ENCODE measurements around the gene AP5M1. TPM values are rescaled to one million over a fixed set of nuclear protein-coding genes. Genes with fewer than 3 reads are reported as not detected.
"Not testable (repeated sequence)": the region's sequence is repeated elsewhere in the genome, so short reads cannot be mapped to it uniquely, and the experiment has no call there.

The AP5M1 gene
- total RNA-seq, result 10 to 100 TPM; 37.5 to 44.9 TPM

DNA sequence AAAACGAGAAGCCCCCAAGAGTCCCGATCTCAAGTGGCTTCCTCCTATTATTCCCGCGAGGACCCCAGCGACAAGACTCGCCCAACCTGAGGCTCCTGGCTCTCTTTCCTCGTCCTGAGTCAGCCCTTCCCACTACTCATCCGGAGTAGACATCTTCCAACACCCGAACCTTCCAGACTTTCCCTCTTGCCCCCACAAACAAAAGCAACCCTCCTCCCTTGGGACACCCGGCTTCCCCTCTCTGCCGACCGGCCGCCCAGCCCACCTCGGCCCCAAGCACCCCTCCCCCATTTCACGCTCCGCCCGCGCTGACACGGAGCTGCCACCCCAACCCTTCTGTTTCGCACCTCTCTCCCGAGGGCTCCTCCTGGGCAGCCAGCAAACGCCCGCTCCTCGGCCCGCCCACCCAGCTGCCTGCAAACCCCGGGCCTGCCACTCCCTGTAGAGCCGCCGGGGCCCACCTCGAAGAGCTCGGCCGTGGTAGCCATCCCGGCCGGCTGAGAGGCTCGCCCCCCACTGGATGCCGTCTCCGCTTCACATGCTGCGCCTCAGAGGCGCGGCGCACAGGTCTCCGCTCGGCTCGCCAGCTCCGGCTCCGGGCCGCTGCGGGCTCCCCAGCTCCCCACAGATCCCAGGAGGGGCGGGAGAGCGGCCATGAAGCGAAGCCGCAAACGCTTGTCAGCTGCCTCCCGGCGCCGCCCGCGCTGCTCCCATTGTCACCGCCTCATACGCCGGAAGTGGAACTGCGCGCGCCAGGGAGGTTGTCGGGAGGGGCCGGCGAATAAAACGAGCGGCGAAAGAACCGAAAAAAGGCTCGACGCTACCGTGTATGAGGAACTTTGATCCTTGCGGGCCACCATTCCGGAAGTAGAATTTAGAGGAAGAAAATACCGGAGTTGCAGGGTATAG lies at the start of gene AP5M1, which contains the start of gene EXOC5:
Gene AP5M1 (plus strand): TSS at position 811 of the 909 bp plus-strand sequence. CDS start 344 bp downstream, outside the sequence.
Gene EXOC5 (minus strand): TSS at position 745 of the 909 bp plus-strand sequence. CDS start 257 bp downstream, at position 488.
- Mint-ChIP-seq H3K4me1 (ENCODE audit: low read depth) (peaks cover 64% of the 10 kb centered on the region), H3K36me3 (ENCODE audit: insufficient read depth in 2 of 2) (peaks cover 3 to 4% of the 10 kb centered on the region in 2 donors), H3K27ac (peak within 1 kb of the TSS; percentile 99), H3K27me3 (ENCODE audit: low read depth) (no peaks in the 10 kb centered on the region), H3K4me3 (peak within 1 kb of the TSS; percentile 96 to 99), H3K9me3 (no peaks in the 10 kb centered on the region)
- ATAC-seq (replicated peaks in 1 of 2), result peak; percentile 91
- DNase-seq, result peak; percentile 92 to 94

DNA sequence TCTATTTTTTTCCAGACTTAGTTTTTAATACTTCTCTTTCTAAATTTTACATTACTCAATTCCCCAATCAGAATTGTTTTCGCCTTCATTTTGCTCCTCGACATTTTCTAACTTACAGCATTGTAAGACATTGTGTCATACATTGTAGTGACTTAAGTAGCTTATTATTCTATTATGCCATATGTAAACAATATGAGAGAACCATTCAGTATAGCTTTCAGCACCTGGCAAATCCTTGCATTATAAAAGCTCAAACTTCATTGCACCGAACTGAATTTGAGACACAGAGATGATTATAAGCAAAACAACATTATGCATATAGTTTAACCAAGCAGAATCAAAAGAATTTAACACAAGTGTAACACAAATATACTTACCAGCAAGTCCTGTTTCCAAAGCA lies 46.8 kb upstream of the AP5M1 start:
- Mint-ChIP-seq H3K36me3 (ENCODE audit: insufficient read depth in 2 of 2) (peaks cover 7% of the 10 kb centered on the region in 2 donors), H3K4me3 (no peak overlapping the region), H3K27me3 (ENCODE audit: low read depth) (no peaks in the 10 kb centered on the region), H3K4me1 (ENCODE audit: low read depth) (no peaks in the 10 kb centered on the region), H3K27ac (no peak overlapping the region), H3K9me3 (no peaks in the 10 kb centered on the region)
- DNase-seq, result no peak
- no peak for ATAC-seq (replicated peaks in 1 of 2)

- Mint-ChIP-seq H3K4me3 (no peak overlapping the region), H3K36me3 (ENCODE audit: insufficient read depth in 2 of 2) (peaks cover 17 to 29% of the 10 kb centered on the region in 2 donors), H3K9me3 (peaks cover 0 to 3% of the 10 kb centered on the region in 2 donors), H3K27me3 (ENCODE audit: low read depth) (no peaks in the 10 kb centered on the region), H3K27ac (no peak overlapping the region), H3K4me1 (ENCODE audit: low read depth) (peaks cover 6% of the 10 kb centered on the region)
- no peak for DNase-seq
- peak in 1 of 2 donors; percentile 33 for ATAC-seq (replicated peaks in 1 of 2)
These were observed 41.7 kb upstream of the AP5M1 start for GRCh38 chr14:57227083-57227482.

GRCh38 chr14:57228320-57228719 lies 40.5 kb upstream of the AP5M1 start:
- H3K4me3 Mint-ChIP-seq; H3K27ac Mint-ChIP-seq; H3K27me3 Mint-ChIP-seq (ENCODE audit: low read depth); ATAC-seq (replicated peaks in 1 of 2); H3K4me1 Mint-ChIP-seq (ENCODE audit: low read depth); H3K9me3 Mint-ChIP-seq; DNase-seq: not testable (repeated sequence)
- H3K36me3 Mint-ChIP-seq (ENCODE audit: insufficient read depth in 2 of 2), result peaks cover 16 to 29% of the 10 kb centered on the region in 2 donors

DNA sequence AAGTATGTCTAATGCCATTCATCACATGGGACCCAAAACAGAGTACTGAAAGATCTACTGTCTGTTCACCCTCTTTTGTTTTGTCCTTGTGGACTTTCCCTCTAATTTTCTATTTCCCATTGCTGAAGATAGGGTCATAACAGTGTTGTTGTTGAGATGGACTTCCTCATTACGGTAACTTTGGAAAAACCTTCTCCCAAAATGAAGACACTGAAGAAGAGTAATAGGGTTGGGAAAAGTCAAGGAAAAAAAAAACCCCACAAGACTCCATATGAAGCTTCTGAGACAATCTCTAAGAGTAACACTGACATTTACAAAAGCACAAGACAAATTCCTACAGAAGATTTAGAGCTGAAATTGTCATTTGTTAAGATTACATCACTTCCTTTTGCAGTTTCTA lies 36.8 kb upstream of the AP5M1 start:
- Mint-ChIP-seq H3K27ac (no peak overlapping the region), H3K9me3 (peaks cover 0 to 3% of the 10 kb centered on the region in 2 donors), H3K4me1 (ENCODE audit: low read depth) (peaks cover 6% of the 10 kb centered on the region), H3K4me3 (no peak overlapping the region), H3K36me3 (ENCODE audit: insufficient read depth in 2 of 2) (peaks cover 13 to 28% of the 10 kb centered on the region in 2 donors), H3K27me3 (ENCODE audit: low read depth) (no peaks in the 10 kb centered on the region)
- ATAC-seq (replicated peaks in 1 of 2) (no peak), DNase-seq (no peak)

DNA sequence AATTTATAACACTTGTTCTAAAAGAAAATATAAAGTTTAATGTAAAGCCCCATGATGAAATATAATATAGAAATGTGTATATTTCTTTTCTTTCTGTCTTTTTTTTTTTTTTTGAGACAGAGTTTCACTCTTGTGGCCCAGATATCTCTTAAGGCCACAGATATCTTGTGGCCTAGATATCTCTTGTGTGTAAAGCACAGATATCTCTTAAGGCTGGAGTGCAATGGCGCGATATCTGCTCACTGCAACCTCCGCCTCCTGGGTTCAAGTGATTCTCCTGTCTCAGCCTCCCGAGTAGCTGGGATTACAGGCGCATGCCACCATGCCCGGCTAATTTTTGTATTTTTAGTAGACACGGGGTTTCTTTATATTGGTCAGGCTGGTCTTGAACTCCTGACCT lies 28.7 kb upstream of the AP5M1 start:
- not testable (repeated sequence) for H3K27ac Mint-ChIP-seq; H3K4me1 Mint-ChIP-seq (ENCODE audit: low read depth); DNase-seq; H3K36me3 Mint-ChIP-seq (ENCODE audit: insufficient read depth in 2 of 2); H3K9me3 Mint-ChIP-seq; ATAC-seq (replicated peaks in 1 of 2); H3K4me3 Mint-ChIP-seq; H3K27me3 Mint-ChIP-seq (ENCODE audit: low read depth)

DNA sequence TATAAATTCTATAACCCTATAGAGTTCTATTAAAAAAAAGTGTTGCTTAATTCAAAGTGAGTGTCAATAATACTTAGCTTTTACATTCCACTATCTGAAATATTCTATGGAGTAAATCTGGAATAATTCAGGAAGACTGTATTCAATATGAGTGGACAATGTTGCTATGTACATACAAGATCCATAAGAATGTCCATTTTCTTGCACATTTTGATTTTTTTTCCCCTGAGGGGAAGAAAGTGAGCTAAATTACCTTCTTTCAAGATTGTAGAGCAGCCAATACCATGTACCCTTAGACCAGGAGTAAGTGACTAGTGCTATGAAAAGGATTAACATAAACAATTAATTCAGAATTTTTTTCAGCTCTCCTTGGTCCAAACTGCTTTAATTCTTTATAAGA lies 25.5 kb upstream of the AP5M1 start:
- Mint-ChIP-seq H3K4me3 (no peak overlapping the region), H3K27me3 (ENCODE audit: low read depth) (no peaks in the 10 kb centered on the region), H3K36me3 (ENCODE audit: insufficient read depth in 2 of 2) (no peaks in the 10 kb centered on the region), H3K27ac (no peak overlapping the region), H3K9me3 (no peaks in the 10 kb centered on the region), H3K4me1 (ENCODE audit: low read depth) (no peaks in the 10 kb centered on the region)
- DNase-seq, result no peak
- no peak for ATAC-seq (replicated peaks in 1 of 2)

- H3K4me1 Mint-ChIP-seq (ENCODE audit: low read depth), result no peaks in the 10 kb centered on the region
- H3K4me3 Mint-ChIP-seq, result no peak overlapping the region
- H3K27ac Mint-ChIP-seq, result no peak overlapping the region
- H3K27me3 Mint-ChIP-seq (ENCODE audit: low read depth), result no peaks in the 10 kb centered on the region
- no peaks in the 10 kb centered on the region for H3K9me3 Mint-ChIP-seq
- DNase-seq, result no peak
- H3K36me3 Mint-ChIP-seq (ENCODE audit: insufficient read depth in 2 of 2), result no peaks in the 10 kb centered on the region
- ATAC-seq (replicated peaks in 1 of 2), result no peak
These were observed 24.7 kb upstream of the AP5M1 start for GRCh38 chr14:57244106-57244505.

- ATAC-seq (replicated peaks in 1 of 2) (no peak), DNase-seq (no peak)
- Mint-ChIP-seq H3K4me1 (ENCODE audit: low read depth) (no peaks in the 10 kb centered on the region), H3K9me3 (no peaks in the 10 kb centered on the region), H3K27me3 (ENCODE audit: low read depth) (no peaks in the 10 kb centered on the region), H3K27ac (no peak overlapping the region), H3K4me3 (no peak overlapping the region), H3K36me3 (ENCODE audit: insufficient read depth in 2 of 2) (no peaks in the 10 kb centered on the region)
These were observed 22.8 kb upstream of the AP5M1 start for GRCh38 chr14:57245941-57246340.

GRCh38 chr14:57246933-57247657 lies 21.7 kb upstream of the AP5M1 start:
- Mint-ChIP-seq H3K27me3 (ENCODE audit: low read depth) (no peaks in the 10 kb centered on the region), H3K4me1 (ENCODE audit: low read depth) (no peaks in the 10 kb centered on the region), H3K27ac (no peak overlapping the region), H3K4me3 (no peak overlapping the region), H3K9me3 (no peaks in the 10 kb centered on the region), H3K36me3 (ENCODE audit: insufficient read depth in 2 of 2) (no peaks in the 10 kb centered on the region)
- no peak for DNase-seq
- no peak for ATAC-seq (replicated peaks in 1 of 2)

- Mint-ChIP-seq H3K4me3 (no peak overlapping the region), H3K36me3 (ENCODE audit: insufficient read depth in 2 of 2) (peaks cover 8 to 18% of the 10 kb centered on the region in 2 donors), H3K27me3 (ENCODE audit: low read depth) (no peaks in the 10 kb centered on the region), H3K27ac (no peak overlapping the region), H3K9me3 (no peaks in the 10 kb centered on the region), H3K4me1 (ENCODE audit: low read depth) (peaks cover 7% of the 10 kb centered on the region)
- DNase-seq (no peak), ATAC-seq (replicated peaks in 1 of 2) (no peak)
These were observed 13.9 kb upstream of the AP5M1 start for GRCh38 chr14:57254884-57255283.

DNA sequence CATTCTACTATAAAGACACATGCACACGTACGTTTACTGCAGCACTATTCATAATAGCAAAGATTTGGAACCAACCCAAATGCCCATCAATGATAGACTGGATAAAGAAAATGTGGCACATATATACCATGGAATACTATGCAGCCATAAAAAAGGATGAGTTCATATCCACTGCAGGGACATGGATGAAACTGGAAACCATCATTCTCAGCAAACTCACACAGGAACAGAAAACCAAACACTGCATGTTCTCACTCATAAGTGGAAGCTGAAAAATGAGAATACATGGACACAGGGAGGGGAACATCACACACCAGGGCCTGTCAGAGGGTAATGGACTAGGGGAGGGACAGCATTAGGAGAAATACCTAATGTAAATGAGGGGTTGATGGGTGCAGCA lies 10.6 kb upstream of the AP5M1 start:
- not testable (repeated sequence) for DNase-seq; H3K9me3 Mint-ChIP-seq; ATAC-seq (replicated peaks in 1 of 2); H3K4me3 Mint-ChIP-seq; H3K4me1 Mint-ChIP-seq (ENCODE audit: low read depth); H3K27ac Mint-ChIP-seq; H3K27me3 Mint-ChIP-seq (ENCODE audit: low read depth)
- peaks cover 8 to 14% of the 10 kb centered on the region in 2 donors for H3K36me3 Mint-ChIP-seq (ENCODE audit: insufficient read depth in 2 of 2)

DNA sequence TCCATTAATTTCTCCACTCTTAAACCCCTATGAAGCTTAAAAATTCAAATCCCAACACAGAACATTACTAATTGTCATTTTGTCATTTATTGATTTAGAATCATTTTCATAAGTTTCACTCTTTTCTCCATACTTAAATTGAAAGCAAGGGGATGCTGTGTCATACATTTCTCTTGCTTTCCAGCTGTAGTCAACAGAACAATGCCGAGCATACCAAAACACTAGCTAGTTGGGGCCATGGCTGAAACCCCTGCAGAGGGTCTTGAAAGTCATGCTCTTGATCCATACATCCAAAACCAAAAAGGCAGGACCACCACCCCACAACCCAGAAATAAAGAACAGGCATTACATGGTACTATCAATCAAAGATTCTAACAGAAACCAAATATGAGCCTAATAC lies 9.1 kb upstream of the AP5M1 start:
- DNase-seq (no peak), ATAC-seq (replicated peaks in 1 of 2) (no peak)
- no peaks in the 10 kb centered on the region for H3K9me3 Mint-ChIP-seq
- no peaks in the 10 kb centered on the region for H3K27me3 Mint-ChIP-seq (ENCODE audit: low read depth)
- peaks cover 8 to 14% of the 10 kb centered on the region in 2 donors for H3K36me3 Mint-ChIP-seq (ENCODE audit: insufficient read depth in 2 of 2)
- H3K4me3 Mint-ChIP-seq, result no peak overlapping the region
- H3K27ac Mint-ChIP-seq, result no peak overlapping the region
- H3K4me1 Mint-ChIP-seq (ENCODE audit: low read depth), result peaks cover 13% of the 10 kb centered on the region
